A673 (cell line): ENCODE data around the gene GPC6. TPM values are rescaled to one million over a fixed set of nuclear protein-coding genes. Genes with fewer than 3 reads are reported as not detected.

Source experiments
- BruUV-seq: library from RNA; stranded (reverse); fragments of 400-500 nt; replicated peaks from 2 replicates; lab custom pipeline; 2021; lab: Mats Ljungman, UMichigan
- CTCF ChIA-PET: fragments of 300-600 bp; sonication (Branson Sonifier 250); formaldehyde crosslinking; loops from one replicate; lab custom pipeline; 2022; ENCODE audit warnings: antibody characterized with exemption; lab: Charles Lee
- POLR2A ChIA-PET: fragments of 300-600 bp; sonication (Branson Sonifier 250); formaldehyde crosslinking; loops from one replicate; lab custom pipeline; 2022; ENCODE audit warnings: antibody characterized with exemption; ENCODE audit not compliant: low non-redundant PET; lab: Charles Lee
- DNase-seq: peaks from one replicate; pipeline ENCODE4 v3.0.0-alpha.2; 2015; ENCODE audit warnings: low spot score
- H3K27ac ChIP-seq: fragments of 200-600 bp; sonication (generic); 2 replicates; pipeline ENCODE4 v1.5.1; 2016; ENCODE audit warnings: mixed run types, low read depth, mild to moderate bottlenecking, mixed read lengths, antibody characterized with exemption, low read length; ENCODE audit not compliant: poor library complexity, severe bottlenecking
- H3K27me3 ChIP-seq: fragments of 200-600 bp; sonication (generic); replicated peaks from 2 replicates; pipeline ENCODE4 v1.6.1; 2017; ENCODE audit warnings: mixed run types, low read depth, mild to moderate bottlenecking, mixed read lengths, antibody characterized with exemption, low read length; ENCODE audit not compliant: insufficient read depth, poor library complexity
- H3K36me3 ChIP-seq: fragments of 200-600 bp; sonication (generic); 2 replicates; pipeline ENCODE4 v1.6.1; 2016; ENCODE audit warnings: mixed run types, mild to moderate bottlenecking, mixed read lengths, antibody characterized with exemption, low read length; ENCODE audit not compliant: insufficient read depth, poor library complexity, severe bottlenecking
- H3K4me1 ChIP-seq: fragments of 200-600 bp; sonication (generic); 2 replicates; pipeline ENCODE4 v1.6.1; 2017; ENCODE audit warnings: mixed run types, mild to moderate bottlenecking, mixed read lengths, antibody characterized with exemption, low read length; ENCODE audit not compliant: insufficient read depth, poor library complexity, severe bottlenecking
- H3K4me3 ChIP-seq: fragments of 200-600 bp; sonication (generic); 2 replicates; pipeline ENCODE4 v1.5.1; 2016; ENCODE audit warnings: low read depth, mixed run types, mild to moderate bottlenecking, mixed read lengths, low read length; ENCODE audit not compliant: poor library complexity, severe bottlenecking
- H3K9me3 ChIP-seq: fragments of 200-600 bp; sonication (generic); 2 replicates; pipeline ENCODE4 v1.6.1; 2016; ENCODE audit warnings: mixed run types, low read depth, mild to moderate bottlenecking, mixed read lengths, antibody characterized with exemption, low read length; ENCODE audit not compliant: poor library complexity, severe bottlenecking
- CTCF ChIP-seq: fragments of 300-800, 200-600 bp; sonication (generic); conservative IDR thresholded peaks from 2 replicates; pipeline ENCODE4 v1.5.1; 2017; ENCODE audit warnings: low read depth, mild to moderate bottlenecking, antibody characterized with exemption, low read length, moderate library complexity, mixed read lengths
- EZH2 ChIP-seq: fragments of 200-600 bp; sonication (generic); IDR thresholded peaks from 2 replicates; pipeline ENCODE4 v1.6.1; 2017; ENCODE audit warnings: borderline replicate concordance, low read depth, mild to moderate bottlenecking, mixed read lengths, antibody characterized with exemption, low read length; ENCODE audit not compliant: poor library complexity, severe bottlenecking
- intact Hi-C: fragments of 100-400 bp; cut with micrococcal nuclease; formaldehyde crosslinking; loops from one replicate; pipeline ENCODE4 v1.10.0; 2022; ENCODE audit not compliant: unreplicated experiment
- total RNA-seq: library from RNA; stranded (reverse); gene quantifications from 2 replicates; pipeline ENCODE4 v1.2.3, GENCODE V29; 2021

GPC6 gene
- total RNA-seq, 1 experiment from 2014 or later, result 23.3 TPM

GRCh38 chr13:93721483-93721882 is 494.9 kb downstream of the GPC6 start:
- ChIA-PET POLR2A (no interaction called here), CTCF (no interaction called here)
- H3K27me3 ChIP-seq, result no peaks in the 10 kb centered on the region
- no peaks in the 10 kb centered on the region for H3K9me3 ChIP-seq
- H3K4me1 ChIP-seq, result peaks cover 9% of the 10 kb centered on the region
- H3K27ac ChIP-seq, result no peak overlapping the region
- no peak overlapping the region for H3K4me3 ChIP-seq
- no peak for DNase-seq
- BruUV-seq, result no TSS peak
- H3K36me3 ChIP-seq, result no peaks in the 10 kb centered on the region
- TF ChIP-seq EZH2 (no peak), CTCF (no peak)
- intact Hi-C loops, result no loop called here

GRCh38 chr13:93723316-93723715 is 496.7 kb downstream of the GPC6 start:
- no TSS peak for BruUV-seq
- Histone ChIP-seq H3K9me3 (no peaks in the 10 kb centered on the region), H3K36me3 (no peaks in the 10 kb centered on the region), H3K27me3 (no peaks in the 10 kb centered on the region), H3K4me1 (peaks cover 9% of the 10 kb centered on the region), H3K27ac (no peak overlapping the region), H3K4me3 (no peak overlapping the region)
- ChIA-PET CTCF (no interaction called here), POLR2A (no interaction called here)
- TF ChIP-seq EZH2, result no peak
- TF ChIP-seq CTCF, result no peak
- intact Hi-C loops, result no loop called here
- DNase-seq, result peak; percentile 32

GRCh38 chr13:93724187-93724586 is 497.6 kb downstream of the GPC6 start:
- TF ChIP-seq EZH2, result no peak
- no peak for TF ChIP-seq CTCF
- DNase-seq, result no peak
- no peak overlapping the region for H3K27ac ChIP-seq
- ChIA-PET POLR2A (no interaction called here), CTCF (interaction anchor here (0.6 kb wide), 1 partner anchor 313 kb away, joined by 4 read pairs; no protein-coding TSS in a partner anchor)
- peaks cover 9% of the 10 kb centered on the region for H3K4me1 ChIP-seq
- no peaks in the 10 kb centered on the region for H3K9me3 ChIP-seq
- no peaks in the 10 kb centered on the region for H3K36me3 ChIP-seq
- no peaks in the 10 kb centered on the region for H3K27me3 ChIP-seq
- intact Hi-C loops, result no loop called here
- no TSS peak for BruUV-seq
- no peak overlapping the region for H3K4me3 ChIP-seq
